Vagina (tissue), 2 donors: ENCODE measurements around the gene TSNAXIP1.

Experiments
- CTCF ChIP-seq, 3 experiments: fragments of 450-650 bp in 2 of 3; fragments of 200-600 bp in 1 of 3; sonication (generic) in 1 of 3; IDR thresholded peaks; one replicate each; pipeline ENCODE4 v1.5.1; 2017 to 2019; ENCODE audit warnings: antibody characterized with exemption in 3 of 3, mild to moderate bottlenecking in 2 of 3, moderate library complexity in 2 of 3
- POLR2A ChIP-seq, 2 donors: fragments of 450-650 bp; IDR thresholded peaks; one replicate each; pipeline ENCODE4 v1.6.1; 2017; ENCODE audit warnings: antibody characterized with exemption in 2 of 2, mild to moderate bottlenecking in 2 of 2, moderate library complexity in 2 of 2
- POLR2AphosphoS5 ChIP-seq, 2 donors: sonication (generic); formaldehyde crosslinking; IDR thresholded peaks; one replicate each; pipeline ENCODE4 v1.9.0; 2017; ENCODE audit warnings: antibody characterized with exemption in 2 of 2, mild to moderate bottlenecking in 2 of 2, low read depth in 1 of 2; ENCODE audit not compliant: insufficient read depth in 1 of 2

- TF ChIP-seq CTCF (IDR thresholded peaks at IDR 0.05) (no peak), POLR2A (IDR thresholded peaks at IDR 0.05) (no peak), POLR2AphosphoS5 (IDR thresholded peaks at IDR 0.05; ENCODE audit: insufficient read depth in 1 of 2, low read depth in 1 of 2) (peak in 1 of 2 donors; percentile 58)
Observed at GRCh38 chr16:67862623-67863583, 56.2 kb downstream of the TSNAXIP1 start.
